ENCODE results near the gene ATP8B1.
A peak's percentile ranks its signal among the peaks of the same experiment; 100 is the strongest.
"Not testable (repeated sequence)": the region's sequence is repeated elsewhere in the genome, so short reads cannot be mapped to it uniquely, and the experiment has no call there.

Gene ATP8B1

GRCh38 chr18:57803103-57803969 is at the start of gene ATP8B1:
Gene ATP8B1 (minus strand): TSS chr18:57803315. CDS start chr18:57731807, 71,508 bp downstream.
- no peak for DNase-seq (ENCODE audit: low spot score)

GRCh38 chr18:57850063-57850462 is 46.9 kb upstream of the ATP8B1 start:
- no peak for DNase-seq (ENCODE audit: low spot score)

- DNase-seq (ENCODE audit: low spot score): not testable (repeated sequence)
These were observed 45.3 kb upstream of the ATP8B1 start for GRCh38 chr18:57848374-57848773.

- DNase-seq (ENCODE audit: low spot score): not testable (repeated sequence)
These were observed 44.3 kb upstream of the ATP8B1 start for GRCh38 chr18:57847431-57847830.

GRCh38 chr18:57846258-57846657 is 43.1 kb upstream of the ATP8B1 start:
- DNase-seq (ENCODE audit: low spot score): no peak

GRCh38 chr18:57845605-57846074 is 42.5 kb upstream of the ATP8B1 start:
- DNase-seq (ENCODE audit: low spot score): no peak

- DNase-seq (ENCODE audit: low spot score): no peak
These were observed 41.2 kb upstream of the ATP8B1 start for GRCh38 chr18:57844319-57844718.

- DNase-seq (ENCODE audit: low spot score): no peak
These were observed 40.3 kb upstream of the ATP8B1 start for GRCh38 chr18:57843386-57843785.

GRCh38 chr18:57841568-57841967 is 38.5 kb upstream of the ATP8B1 start:
- no peak for DNase-seq (ENCODE audit: low spot score)

GRCh38 chr18:57839942-57840381 is 36.8 kb upstream of the ATP8B1 start:
- DNase-seq (ENCODE audit: low spot score): no peak

- DNase-seq (ENCODE audit: low spot score): no peak
These were observed 34.9 kb upstream of the ATP8B1 start for GRCh38 chr18:57837917-57838548.

GRCh38 chr18:57836557-57836956 is 33.4 kb upstream of the ATP8B1 start:
- no peak for DNase-seq (ENCODE audit: low spot score)

GRCh38 chr18:57835904-57836303 is 32.8 kb upstream of the ATP8B1 start:
- DNase-seq (ENCODE audit: low spot score): no peak

GRCh38 chr18:57834616-57835015 is 31.5 kb upstream of the ATP8B1 start:
- DNase-seq (ENCODE audit: low spot score): no peak

- DNase-seq (ENCODE audit: low spot score): peak; percentile 3
These were observed 30.5 kb upstream of the ATP8B1 start for GRCh38 chr18:57833441-57834101.

- DNase-seq (ENCODE audit: low spot score): no peak
These were observed 29.6 kb upstream of the ATP8B1 start for GRCh38 chr18:57832730-57833129.

GRCh38 chr18:57831597-57832377 is 28.7 kb upstream of the ATP8B1 start:
- DNase-seq (ENCODE audit: low spot score): no peak

GRCh38 chr18:57827646-57828045 is 24.5 kb upstream of the ATP8B1 start:
- no peak for DNase-seq (ENCODE audit: low spot score)

- DNase-seq (ENCODE audit: low spot score): no peak
These were observed 23.1 kb upstream of the ATP8B1 start for GRCh38 chr18:57826252-57826651.

- DNase-seq (ENCODE audit: low spot score): not testable (repeated sequence)
These were observed 17.5 kb upstream of the ATP8B1 start for GRCh38 chr18:57820583-57820982.

GRCh38 chr18:57819671-57820460 is 16.8 kb upstream of the ATP8B1 start:
- no peak for DNase-seq (ENCODE audit: low spot score)
